SK-N-SH (cell line): ENCODE measurements around the gene OLFML2A. TPM values are rescaled to one million over a fixed set of nuclear protein-coding genes. Genes with fewer than 3 reads are reported as not detected.

Experiments used
- CTCF ChIA-PET: fragments of 300-600, 350-600 bp; formaldehyde crosslinking; extraction: SDS; loops from one replicate; lab custom pipeline; 2021; lab: Yijun Ruan, JAX
- POLR2A ChIA-PET: fragments of 350-600 bp; sonication (Branson Sonifier 250); formaldehyde crosslinking; extraction: SDS; loops from one replicate; lab custom pipeline; 2020; ENCODE audit warnings: antibody characterized with exemption, inconsistent platforms; lab: Yijun Ruan, JAX
- DNase-seq: peaks from one replicate; pipeline ENCODE4 v3.0.0; 2012
- H2AFZ ChIP-seq: fragments of 200-600 bp; sonication (generic); 2 replicates; pipeline ENCODE4 v1.8.1; 2016; ENCODE audit warnings: antibody characterized with exemption, mild to moderate bottlenecking, low read depth
- H3F3A ChIP-seq: fragments of 200-600 bp; sonication (generic); replicated peaks from 2 replicates; pipeline ENCODE3; 2016; ENCODE audit warnings: antibody characterized with exemption, mild to moderate bottlenecking; ENCODE audit not compliant: insufficient read depth
- H3K27ac ChIP-seq, 2 experiments: fragments of 200-500 bp in 1 of 2; fragments of 200-600 bp in 1 of 2; sonication (Bioruptor generic) in 1 of 2; sonication (generic), shearing (Covaris generic) in 1 of 2; 2 replicates each; pipeline versions ENCODE4 v1.5.1 to v1.6.1; 2014 to 2016; ENCODE audit warnings: low read depth in 2 of 2, inconsistent platforms in 1 of 2, low read length in 1 of 2, mild to moderate bottlenecking in 1 of 2, mixed read lengths in 1 of 2
- H3K27me3 ChIP-seq: fragments of 200-600 bp; sonication (generic), shearing (Covaris generic); 2 replicates; pipeline ENCODE4 v1.6.1; 2016; ENCODE audit warnings: mixed run types; ENCODE audit not compliant: insufficient read depth
- H3K36me3 ChIP-seq, 2 experiments: fragments of 200-500 bp in 1 of 2; fragments of 200-600 bp in 1 of 2; sonication (Bioruptor generic) in 1 of 2; sonication (generic) in 1 of 2; replicated peaks in 1 of 2; 2 replicates each; pipeline versions ENCODE3 to v1.5.1; 2014 to 2016; ENCODE audit warnings: low read length in 1 of 2, mild to moderate bottlenecking in 1 of 2; ENCODE audit not compliant: insufficient read depth in 2 of 2, control insufficient read depth in 1 of 2
- H3K4me1 ChIP-seq, 2 experiments: fragments of 200-500 bp in 1 of 2; fragments of 200-600 bp in 1 of 2; sonication (Bioruptor generic) in 1 of 2; sonication (generic), shearing (Covaris generic) in 1 of 2; 2 replicates each; pipeline versions ENCODE4 v1.5.1 to v1.6.1; 2014 to 2016; ENCODE audit warnings: low read depth in 1 of 2, low read length in 1 of 2, mixed run types in 1 of 2; ENCODE audit not compliant: insufficient read depth in 2 of 2, control insufficient read depth in 1 of 2
- H3K4me2 ChIP-seq: fragments of 200-600 bp; sonication (generic), shearing (Covaris generic); 2 replicates; pipeline ENCODE4 v1.6.1; 2017; ENCODE audit warnings: mixed run types
- H3K4me3 ChIP-seq, 2 experiments: fragments of 200-500 bp in 1 of 2; fragments of 200-600 bp in 1 of 2; sonication (Bioruptor generic) in 1 of 2; sonication (generic), shearing (Covaris generic) in 1 of 2; 2 replicates each; pipeline versions ENCODE4 v1.5.1 to v1.8.1; 2014 to 2016; ENCODE audit warnings: low read depth in 2 of 2, inconsistent platforms in 1 of 2, low read length in 1 of 2, mild to moderate bottlenecking in 1 of 2, mixed read lengths in 1 of 2, moderate library complexity in 1 of 2
- H3K79me2 ChIP-seq: fragments of 200-600 bp; sonication (generic); 2 replicates; pipeline ENCODE4 v1.8.1; 2017; ENCODE audit warnings: mild to moderate bottlenecking; ENCODE audit not compliant: insufficient read depth
- H3K9ac ChIP-seq: fragments of 200-600 bp; sonication (generic); 2 replicates; pipeline ENCODE4 v1.6.1; 2017; ENCODE audit warnings: mixed run types
- H3K9me2 ChIP-seq: fragments of 200-600 bp; sonication (generic); 2 replicates; pipeline ENCODE4 v1.6.1; 2017; ENCODE audit warnings: mixed run types
- H3K9me3 ChIP-seq: fragments of 200-600 bp; sonication (generic); 2 replicates; pipeline ENCODE4 v1.6.1; 2017; ENCODE audit warnings: mixed run types, mild to moderate bottlenecking, moderate library complexity
- H4K20me1 ChIP-seq: fragments of 200-600 bp; sonication (generic); 2 replicates; pipeline ENCODE4 v1.6.1; 2017; ENCODE audit warnings: mild to moderate bottlenecking, mixed run types; ENCODE audit not compliant: insufficient read depth
- CHD2 ChIP-seq: fragments of 150-350 bp; IDR thresholded peaks from 2 replicates; pipeline ENCODE4 v1.6.1; 2018; ENCODE audit warnings: low read length; ENCODE audit not compliant: partially characterized antibody
- ELF1 ChIP-seq: IDR thresholded peaks from 2 replicates; pipeline ENCODE4 v1.4.0; 2012
- EZH2phosphoT487 ChIP-seq: fragments of 200-600 bp; sonication (generic); IDR thresholded peaks from 2 replicates; pipeline ENCODE4 v1.6.1; 2017; ENCODE audit warnings: low read depth, mixed run types, mild to moderate bottlenecking, antibody characterized with exemption, moderate library complexity, borderline replicate concordance
- FOSL2 ChIP-seq: IDR thresholded peaks from 2 replicates; pipeline ENCODE4 v1.4.0; 2012; ENCODE audit warnings: low read depth, mild to moderate bottlenecking, moderate library complexity, borderline replicate concordance
- FOXJ3 ChIP-seq: sonication (generic); formaldehyde crosslinking; IDR thresholded peaks from 2 replicates; pipeline ENCODE4 v1.5.1; 2020; ENCODE audit warnings: mild to moderate bottlenecking, missing genetic modification reagents
- IRF3 ChIP-seq: fragments of 150-350 bp; IDR thresholded peaks from 2 replicates; pipeline ENCODE4 v1.6.1; 2016; ENCODE audit warnings: mild to moderate bottlenecking, low read depth, low read length
- JUND ChIP-seq: IDR thresholded peaks from 2 replicates; pipeline ENCODE4 v1.4.0; 2012
- MEF2A ChIP-seq: IDR thresholded peaks from 2 replicates; pipeline ENCODE4 v1.4.0; 2012; ENCODE audit warnings: low read depth, borderline replicate concordance
- MXI1 ChIP-seq: IDR thresholded peaks from 2 replicates; pipeline ENCODE4 v1.6.1; 2012; ENCODE audit warnings: mild to moderate bottlenecking, low read depth, low read length, improper control_type of control experiment
- POLR2AphosphoS5 ChIP-seq: IDR thresholded peaks from 2 replicates; pipeline ENCODE4 v1.6.1; 2012; ENCODE audit warnings: low read depth, low read length
- RXRA ChIP-seq: IDR thresholded peaks from 2 replicates; pipeline ENCODE4 v1.4.0; 2012; ENCODE audit warnings: low read depth, mild to moderate bottlenecking, borderline replicate concordance
- SIN3A ChIP-seq: IDR thresholded peaks from 2 replicates; pipeline ENCODE4 v1.6.1; 2012; ENCODE audit warnings: low read depth, mild to moderate bottlenecking, low read length, moderate library complexity, borderline replicate concordance
- TAF1 ChIP-seq: IDR thresholded peaks from 2 replicates; pipeline ENCODE4 v1.6.1; 2012; ENCODE audit warnings: low read depth, mild to moderate bottlenecking, low read length, moderate library complexity, borderline replicate concordance
- TEAD4 ChIP-seq: IDR thresholded peaks from 2 replicates; pipeline ENCODE4 v1.4.0; 2012; ENCODE audit warnings: mild to moderate bottlenecking, borderline replicate concordance; ENCODE audit not compliant: insufficient read depth
- YY1 ChIP-seq: IDR thresholded peaks from 2 replicates; pipeline ENCODE4 v1.4.0; 2012; ENCODE audit warnings: low read depth, mild to moderate bottlenecking
- WGBS: methylation state at CpG from one replicate; pipeline ENCODE4 v1.1.6; 2017; ENCODE audit warnings: low lambda C conversion rate; 5-methylcytosine and 5-hydroxymethylcytosine counted together
- polyA plus RNA-seq, 3 experiments: library from polyadenylated mRNA; depleted of rRNA; stranded (reverse); fragments of >200 nt; gene quantifications; 2 replicates each; pipeline ENCODE4 v1.2.3, GENCODE V29; 2012
- TF ChIP-seq, protein P1 (sequence below): fragments of 150-350 bp; IDR thresholded peaks from 2 replicates; pipeline ENCODE4 v1.6.1; 2017; ENCODE audit warnings: antibody characterized with exemption, low read length, low read depth, borderline replicate concordance
- TF ChIP-seq, protein P2 (sequence below): IDR thresholded peaks from 2 replicates; pipeline ENCODE4 v1.4.0; 2012; ENCODE audit warnings: low read depth
- TF ChIP-seq, protein P3 (sequence below): IDR thresholded peaks from 2 replicates; pipeline ENCODE4; 2012
- TF ChIP-seq, protein P4 (sequence below): IDR thresholded peaks from 2 replicates; pipeline ENCODE4 v1.4.0; 2012; ENCODE audit warnings: low read depth, borderline replicate concordance

The OLFML2A gene
- polyA plus RNA-seq, 1 of the 3 experiments (the other 2 are of a cell fraction), result 7.7 TPM

- Histone ChIP-seq H3K9ac (no peak overlapping the region), H3K4me1 (peaks cover 0 to 6% of the 10 kb centered on the region in 2 experiments; a peak in 2 of 4 replicates), H3F3A (peaks cover 7% of the 10 kb centered on the region), H4K20me1 (no peaks in the 10 kb centered on the region), H2AFZ (no peak overlapping the region), H3K27me3 (no peaks in the 10 kb centered on the region), H3K27ac (no peak overlapping the region), H3K9me3 (no peaks in the 10 kb centered on the region), H3K4me2 (no peak overlapping the region), H3K36me3 (no peaks in the 10 kb centered on the region), H3K79me2 (no peaks in the 10 kb centered on the region), H3K4me3 (no peak overlapping the region), H3K9me2 (no peaks in the 10 kb centered on the region)
- TF ChIP-seq RXRA (no peak), CHD2 (no peak), EZH2phosphoT487 (no peak), MXI1 (no peak), FOXJ3 (CRISPR knock-in tag) (no peak), JUND (no peak), TAF1 (no peak), ELF1 (no peak), MEF2A (no peak), SIN3A (no peak)
- TF ChIP-seq, protein P1, sequence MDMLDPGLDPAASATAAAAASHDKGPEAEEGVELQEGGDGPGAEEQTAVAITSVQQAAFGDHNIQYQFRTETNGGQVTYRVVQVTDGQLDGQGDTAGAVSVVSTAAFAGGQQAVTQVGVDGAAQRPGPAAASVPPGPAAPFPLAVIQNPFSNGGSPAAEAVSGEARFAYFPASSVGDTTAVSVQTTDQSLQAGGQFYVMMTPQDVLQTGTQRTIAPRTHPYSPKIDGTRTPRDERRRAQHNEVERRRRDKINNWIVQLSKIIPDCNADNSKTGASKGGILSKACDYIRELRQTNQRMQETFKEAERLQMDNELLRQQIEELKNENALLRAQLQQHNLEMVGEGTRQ, result no peak
- TF ChIP-seq, protein P2, sequence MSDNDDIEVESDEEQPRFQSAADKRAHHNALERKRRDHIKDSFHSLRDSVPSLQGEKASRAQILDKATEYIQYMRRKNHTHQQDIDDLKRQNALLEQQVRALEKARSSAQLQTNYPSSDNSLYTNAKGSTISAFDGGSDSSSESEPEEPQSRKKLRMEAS, result no peak
- TF ChIP-seq, protein P3, sequence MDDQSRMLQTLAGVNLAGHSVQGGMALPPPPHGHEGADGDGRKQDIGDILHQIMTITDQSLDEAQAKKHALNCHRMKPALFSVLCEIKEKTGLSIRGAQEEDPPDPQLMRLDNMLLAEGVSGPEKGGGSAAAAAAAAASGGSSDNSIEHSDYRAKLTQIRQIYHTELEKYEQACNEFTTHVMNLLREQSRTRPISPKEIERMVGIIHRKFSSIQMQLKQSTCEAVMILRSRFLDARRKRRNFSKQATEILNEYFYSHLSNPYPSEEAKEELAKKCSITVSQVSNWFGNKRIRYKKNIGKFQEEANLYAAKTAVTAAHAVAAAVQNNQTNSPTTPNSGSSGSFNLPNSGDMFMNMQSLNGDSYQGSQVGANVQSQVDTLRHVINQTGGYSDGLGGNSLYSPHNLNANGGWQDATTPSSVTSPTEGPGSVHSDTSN, result no peak
- ChIA-PET POLR2A (no interaction called here), CTCF (no interaction called here)
- DNase-seq, result no peak
- WGBS, result 74% methylated on average over 2 of the region's 2 CpGs
Measured at GRCh38 chr9:124784509-124784908, 7.6 kb downstream of the OLFML2A start.

DNA sequence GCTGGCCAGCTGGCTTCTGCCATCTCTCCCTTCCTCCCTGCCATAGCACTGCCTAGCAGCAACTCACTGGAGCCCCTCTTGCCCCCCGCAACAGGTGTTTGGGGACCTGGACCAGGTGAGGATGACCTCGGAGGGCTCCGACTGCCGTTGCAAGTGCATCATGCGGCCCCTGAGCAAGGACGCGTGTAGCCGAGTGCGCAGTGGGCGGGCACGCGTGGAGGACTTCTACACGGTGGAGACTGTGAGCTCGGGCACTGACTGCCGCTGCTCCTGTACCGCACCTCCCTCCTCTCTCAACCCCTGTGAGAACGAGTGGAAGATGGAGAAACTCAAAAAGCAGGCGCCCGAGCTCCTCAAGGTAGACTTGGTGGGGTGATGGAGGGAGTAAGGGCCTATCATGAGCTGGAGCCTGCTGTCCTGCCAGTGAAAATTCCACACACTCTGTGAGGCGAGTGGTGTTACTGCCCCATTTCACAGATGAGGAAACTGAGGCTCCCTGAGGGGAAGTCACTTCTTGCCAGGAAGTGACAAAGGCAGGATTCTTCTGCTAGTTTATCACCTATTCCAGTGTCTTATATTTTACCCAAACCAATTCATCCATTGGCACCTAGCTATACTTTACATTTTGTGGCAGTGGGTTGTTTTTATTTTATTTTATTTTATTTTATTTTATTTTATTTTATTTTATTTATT is 10.1 kb downstream of the OLFML2A start:
- ChIA-PET POLR2A (no interaction called here), CTCF (interaction anchor here (0.7 to 20.5 kb wide), 5 partner anchors 10 to 66 kb away, joined by 3 to 215 read pairs (median 3); partner anchors contain the start of genes OLFML2A and WDR38)
- Histone ChIP-seq H3K4me3 (no peak overlapping the region), H3K27me3 (no peaks in the 10 kb centered on the region), H2AFZ (no peak overlapping the region), H3K27ac (no peak overlapping the region), H3K9ac (no peak overlapping the region), H3K4me1 (no peaks in the 10 kb centered on the region), H3K79me2 (no peaks in the 10 kb centered on the region), H3K4me2 (no peak overlapping the region), H3F3A (peaks cover 7% of the 10 kb centered on the region), H3K9me2 (no peaks in the 10 kb centered on the region), H3K9me3 (no peaks in the 10 kb centered on the region), H3K36me3 (no peaks in the 10 kb centered on the region), H4K20me1 (no peaks in the 10 kb centered on the region)
- DNase-seq, result peak; percentile 6
- 88% methylated on average over 11 of the region's 20 CpGs for WGBS
- TF ChIP-seq YY1 (no peak), TEAD4 (no peak), ELF1 (no peak), FOXJ3 (CRISPR knock-in tag) (no peak), FOSL2 (no peak), POLR2AphosphoS5 (no peak), TAF1 (no peak), IRF3 (no peak)
- TF ChIP-seq, protein P1, result no peak
- TF ChIP-seq, protein P3, result no peak
- TF ChIP-seq, protein P4, sequence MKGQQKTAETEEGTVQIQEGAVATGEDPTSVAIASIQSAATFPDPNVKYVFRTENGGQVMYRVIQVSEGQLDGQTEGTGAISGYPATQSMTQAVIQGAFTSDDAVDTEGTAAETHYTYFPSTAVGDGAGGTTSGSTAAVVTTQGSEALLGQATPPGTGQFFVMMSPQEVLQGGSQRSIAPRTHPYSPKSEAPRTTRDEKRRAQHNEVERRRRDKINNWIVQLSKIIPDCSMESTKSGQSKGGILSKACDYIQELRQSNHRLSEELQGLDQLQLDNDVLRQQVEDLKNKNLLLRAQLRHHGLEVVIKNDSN, result no peak
